Stimulated activated CD4-positive, alpha-beta T cell treated with anti-CD3 and anti-CD28 coated beads, Interleukin-4, amount 100 ng/mL, for 1 hour (primary cell): ENCODE measurements around the gene TAPBP.
A peak's percentile ranks its signal among the peaks of the same experiment; 100 is the strongest.
"Not testable (repeated sequence)": the region's sequence is repeated elsewhere in the genome, so short reads cannot be mapped to it uniquely, and the experiment has no call there.

Experiments
- DNase-seq: peaks from one replicate; pipeline ENCODE4 v3.0.0-alpha.2; 2020

TAPBP gene

GRCh38 chr6:33275795-33276580 lies 37.9 kb downstream of the TAPBP start:
- DNase-seq: not testable (repeated sequence)

GRCh38 chr6:33273924-33274902 lies 39.7 kb downstream of the TAPBP start:
- no peak for DNase-seq

GRCh38 chr6:33273129-33273923 lies 40.6 kb downstream of the TAPBP start:
- DNase-seq: no peak

- no peak for DNase-seq
Measured at GRCh38 chr6:33272275-33273128, 41.4 kb downstream of the TAPBP start.

GRCh38 chr6:33271468-33272274 lies 42.2 kb downstream of the TAPBP start, which contains the start of the genes RPS18 and VPS52:
Gene RPS18 (plus strand): TSS chr6:33272075. CDS start chr6:33272120, 45 bp downstream.
Gene VPS52 (minus strand): TSS chr6:33271876. CDS start chr6:33271675, 201 bp downstream.
- DNase-seq: peak; percentile 83

GRCh38 chr6:33271117-33271467 lies 42.8 kb downstream of the TAPBP start:
- DNase-seq: no peak

- DNase-seq: no peak
Measured at GRCh38 chr6:33264015-33264414, 49.9 kb downstream of the TAPBP start.

GRCh38 chr6:33262490-33262889 lies 51.4 kb downstream of the TAPBP start:
- DNase-seq: not testable (repeated sequence)

GRCh38 chr6:33259032-33259431 lies 54.8 kb downstream of the TAPBP start:
- DNase-seq: no peak

- DNase-seq: no peak
Measured at GRCh38 chr6:33254591-33254990, 59.3 kb downstream of the TAPBP start.

- no peak for DNase-seq
Measured at GRCh38 chr6:33252759-33253158, 61.1 kb downstream of the TAPBP start.

GRCh38 chr6:33251395-33252012 lies 62.4 kb downstream of the TAPBP start:
- DNase-seq: no peak

- no peak for DNase-seq
Measured at GRCh38 chr6:33250731-33251130, 63.1 kb downstream of the TAPBP start.

- no peak for DNase-seq
Measured at GRCh38 chr6:33249732-33250630, 63.9 kb downstream of the TAPBP start.
